CD4-positive, alpha-beta T cell treated with Interleukin-15 for 4 hours (primary cell): Measurements from ENCODE around the gene LDHB.
A peak's percentile ranks its signal among the peaks of the same experiment; 100 is the strongest.
"Not testable (repeated sequence)": the region's sequence is repeated elsewhere in the genome, so short reads cannot be mapped to it uniquely, and the experiment has no call there.

Experiments
- DNase-seq: peaks from one replicate; pipeline ENCODE4 v3.0.0-alpha.2; 2020; ENCODE audit warnings: low spot score

The LDHB gene

DNA sequence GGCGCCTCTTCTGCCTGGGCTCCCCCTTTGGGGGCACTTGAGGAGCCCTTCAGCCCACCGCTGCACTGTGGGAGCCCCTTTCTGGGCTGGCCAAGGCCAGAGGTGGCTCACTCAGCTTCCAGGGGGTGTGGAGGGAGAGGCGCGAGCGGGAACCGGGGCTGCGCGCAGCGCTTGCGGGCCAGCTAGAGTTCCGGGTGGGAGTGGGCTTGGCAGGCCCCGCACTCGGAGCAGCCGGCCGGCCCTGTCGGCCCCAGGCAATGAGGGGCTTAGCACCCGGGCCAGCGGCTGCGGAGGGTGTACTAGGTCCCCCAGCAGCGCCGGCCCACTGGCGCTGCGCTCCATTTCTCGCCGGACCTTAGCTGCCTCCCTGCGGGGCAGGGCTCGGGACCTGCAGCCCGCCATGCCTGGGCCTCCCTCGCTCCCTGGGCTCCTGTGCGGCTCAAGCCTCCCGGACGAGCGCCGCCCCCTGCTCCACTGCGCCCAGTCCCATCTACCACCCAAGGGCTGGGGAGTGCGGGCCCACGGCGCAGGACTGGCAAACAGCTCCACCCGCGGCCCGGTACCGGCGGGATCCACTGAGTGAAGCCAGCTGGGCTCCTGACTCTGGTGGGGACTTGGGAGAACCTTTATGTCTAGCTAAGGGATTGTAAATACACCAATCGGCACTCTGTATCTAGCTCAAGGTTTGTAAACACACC lies 3.9 kb upstream of the LDHB start:
- not testable (repeated sequence) for DNase-seq

DNA sequence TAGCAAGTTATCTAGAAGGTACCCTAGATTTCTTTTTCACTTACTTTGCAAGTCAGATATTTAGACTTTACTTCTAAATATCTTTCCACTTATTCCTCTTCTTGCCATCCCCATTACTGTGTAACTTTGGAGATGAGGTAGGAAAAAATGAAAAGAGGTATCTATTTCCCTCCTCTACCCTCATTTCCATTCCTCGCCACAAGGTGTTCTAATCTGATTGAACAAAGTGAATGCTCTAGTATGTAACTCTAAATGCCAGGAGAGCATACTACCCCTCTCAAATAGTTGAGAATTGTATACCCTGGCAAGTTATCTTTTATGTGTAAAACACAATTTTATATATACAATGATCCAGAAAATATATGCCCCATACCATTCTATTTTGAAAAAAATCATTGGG lies 1.7 kb upstream of the LDHB start:
- DNase-seq, result no peak

DNA sequence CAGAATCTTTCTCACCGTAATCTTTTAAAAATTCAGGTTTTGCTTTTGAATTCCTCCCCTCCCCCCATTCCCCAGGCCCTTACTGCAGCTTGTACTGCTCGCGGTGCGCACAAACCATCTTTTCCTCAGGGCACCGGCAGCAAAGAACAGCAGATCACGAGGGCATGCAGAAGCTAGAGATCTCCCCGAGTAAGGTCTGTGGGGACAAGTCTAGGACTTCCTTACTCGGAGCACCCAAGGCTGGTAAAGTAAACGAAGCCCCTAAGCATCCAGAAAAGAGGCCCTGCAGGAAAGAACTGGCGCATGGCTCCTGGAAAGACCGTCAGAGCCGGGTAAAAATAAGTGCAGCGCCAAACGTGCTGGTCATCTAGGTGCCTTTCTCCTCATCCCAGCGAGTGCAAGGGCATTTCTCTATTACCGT lies 727 bp downstream of the LDHB start:
- peak; percentile 37 for DNase-seq

DNA sequence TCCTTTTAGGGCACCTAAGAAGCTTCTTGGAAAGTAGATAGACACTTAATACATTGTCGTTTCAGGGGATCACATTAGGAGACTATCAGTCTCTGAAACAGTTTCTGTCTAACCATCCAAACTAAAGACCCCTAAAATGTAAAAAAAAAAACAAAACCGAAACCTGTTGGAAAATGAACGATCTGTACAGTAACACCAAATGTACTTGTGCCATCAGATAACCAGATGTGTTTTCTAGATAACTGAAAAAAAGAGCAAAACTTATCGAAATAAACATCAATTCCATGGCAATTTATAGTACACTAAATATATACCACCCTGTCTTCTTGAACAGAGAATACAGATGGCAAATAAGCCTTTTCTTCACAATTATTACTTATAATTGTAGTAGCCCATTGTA lies 2.1 kb downstream of the LDHB start:
- DNase-seq, result no peak

DNA sequence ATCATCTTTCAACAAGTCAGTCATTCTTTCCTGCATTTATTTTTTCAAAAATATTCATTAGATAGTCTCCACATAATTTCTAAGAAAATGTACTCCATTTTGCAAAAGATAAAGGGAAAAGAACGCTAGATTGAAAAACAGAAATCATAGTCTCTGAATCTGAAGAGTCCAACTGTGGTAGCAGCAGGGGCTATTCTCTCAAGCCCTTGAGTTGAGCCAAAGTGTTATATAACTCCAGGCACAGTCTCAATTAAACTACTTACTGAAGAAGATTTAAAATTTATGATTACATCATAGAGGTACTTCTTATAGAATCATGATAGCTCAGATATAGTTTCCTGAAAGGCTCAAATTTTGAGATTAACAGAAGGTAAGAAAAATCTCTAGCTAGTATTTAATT lies 5.8 kb downstream of the LDHB start:
- DNase-seq, result no peak

DNA sequence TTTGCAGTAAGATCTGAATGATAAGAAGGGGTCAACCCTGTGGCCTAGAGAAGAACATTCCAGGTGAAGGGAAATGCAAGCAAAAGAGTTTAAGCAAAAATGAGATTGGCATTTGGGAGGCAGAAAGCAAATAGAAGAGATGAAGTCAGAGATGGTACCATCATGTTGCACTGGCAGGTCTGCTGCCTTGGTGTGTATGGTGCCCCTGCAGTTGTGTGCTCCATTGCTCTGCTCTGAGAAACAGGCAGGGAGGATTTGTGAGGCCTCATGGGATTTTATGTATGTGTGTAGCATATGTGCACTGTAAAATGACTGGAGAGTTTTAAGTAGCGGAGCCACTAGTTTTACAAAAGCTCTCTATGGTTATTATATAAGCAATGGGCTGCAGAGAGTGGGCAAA lies 6.6 kb downstream of the LDHB start:
- no peak for DNase-seq

DNA sequence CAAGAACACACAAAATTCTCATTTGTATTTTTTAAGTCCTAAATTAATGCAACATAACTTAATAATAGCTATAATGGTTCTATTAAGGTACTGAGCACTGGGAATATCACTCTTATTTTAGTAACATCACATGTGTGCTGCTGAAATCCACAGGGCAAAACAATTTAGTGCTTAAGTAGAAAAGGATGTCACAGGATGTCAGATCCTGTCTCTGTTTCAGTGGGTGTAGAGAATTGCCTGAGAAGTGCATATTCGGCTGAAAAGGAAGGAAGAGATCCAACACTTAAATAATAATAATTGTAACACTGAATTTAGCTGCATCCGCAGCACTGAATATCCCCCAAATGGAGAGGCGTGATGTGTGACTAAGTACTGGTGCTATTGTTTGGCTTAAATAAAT lies 8.6 kb downstream of the LDHB start:
- no peak for DNase-seq

DNA sequence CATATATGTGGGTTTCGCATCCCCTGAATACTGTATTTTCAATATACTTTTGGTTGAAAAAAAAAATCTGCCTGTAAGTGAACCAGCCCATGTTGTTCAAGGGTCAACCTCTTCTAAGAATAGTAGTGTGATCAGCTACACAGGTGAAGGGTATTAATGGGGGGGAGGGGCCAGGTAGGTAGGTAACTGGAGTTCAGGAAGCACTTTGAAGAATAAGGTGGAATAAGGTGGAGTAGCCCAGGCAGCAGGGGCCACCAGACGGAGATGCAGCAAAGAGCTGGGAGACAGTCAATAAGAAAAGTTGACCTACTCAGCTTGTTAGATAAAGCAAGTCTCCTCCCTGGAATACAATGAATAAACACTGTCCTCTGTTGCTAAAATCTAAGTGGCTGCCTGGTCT lies 9.3 kb downstream of the LDHB start:
- DNase-seq, result no peak

DNA sequence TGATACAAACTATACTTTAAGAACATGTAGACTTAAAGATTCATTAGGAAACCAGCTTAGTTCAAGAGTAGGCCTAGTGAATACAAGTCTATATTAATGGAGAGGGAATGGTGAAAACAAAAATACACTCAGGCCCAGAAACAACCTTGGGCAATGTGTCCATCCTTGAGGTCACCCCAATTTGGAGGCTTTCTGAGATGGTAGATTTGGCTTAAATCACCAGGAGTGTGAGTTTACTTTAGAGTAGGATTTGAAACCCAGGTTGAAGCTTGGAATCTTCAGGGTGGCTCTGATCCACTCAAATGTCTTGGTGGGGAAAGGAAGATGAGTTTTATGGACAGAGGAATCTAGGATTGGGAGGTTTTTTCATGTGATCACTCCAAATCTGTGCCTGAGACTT lies 10.5 kb downstream of the LDHB start:
- no peak for DNase-seq

DNA sequence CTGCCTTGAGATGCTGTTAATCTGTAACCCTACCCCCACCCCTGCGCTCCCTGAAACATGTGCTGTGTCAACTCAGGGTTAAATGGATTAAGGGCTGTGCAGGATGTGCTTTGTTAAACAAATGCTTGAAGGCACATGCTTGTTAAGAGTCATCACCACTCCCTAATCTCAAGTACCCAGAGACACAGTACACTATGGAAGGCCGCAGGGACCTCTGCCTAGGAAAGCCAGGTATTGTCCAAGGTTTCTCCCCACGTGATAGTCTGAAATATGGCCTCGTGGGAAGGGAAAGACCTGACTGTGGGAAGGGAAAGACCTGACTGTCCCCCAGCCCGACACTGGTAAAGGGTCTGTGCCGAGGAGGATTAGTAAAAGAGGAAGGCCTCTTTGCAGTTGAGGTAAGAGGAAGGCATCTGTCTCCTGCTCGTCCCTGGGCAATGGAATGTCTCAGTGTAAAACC lies 12.6 kb downstream of the LDHB start:
- not testable (repeated sequence) for DNase-seq

DNA sequence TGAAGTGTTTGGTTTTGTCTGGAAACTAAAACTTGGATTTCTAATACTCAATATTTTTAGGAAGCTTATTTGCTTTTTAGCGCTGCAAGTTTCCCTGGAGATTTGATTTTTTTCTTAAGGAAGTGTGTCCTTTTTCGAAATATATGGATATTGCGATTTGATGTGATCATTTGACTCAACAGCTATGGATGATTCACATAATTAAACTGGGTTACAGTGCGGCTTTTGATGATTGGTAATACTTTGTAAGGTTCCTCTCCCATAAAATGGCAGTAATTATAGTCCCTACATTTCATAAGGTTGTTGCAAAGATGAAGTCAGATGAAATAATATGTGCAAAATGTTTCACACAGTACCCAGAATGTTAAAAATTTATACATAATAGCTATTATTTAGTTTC lies 13.1 kb downstream of the LDHB start:
- no peak for DNase-seq

DNA sequence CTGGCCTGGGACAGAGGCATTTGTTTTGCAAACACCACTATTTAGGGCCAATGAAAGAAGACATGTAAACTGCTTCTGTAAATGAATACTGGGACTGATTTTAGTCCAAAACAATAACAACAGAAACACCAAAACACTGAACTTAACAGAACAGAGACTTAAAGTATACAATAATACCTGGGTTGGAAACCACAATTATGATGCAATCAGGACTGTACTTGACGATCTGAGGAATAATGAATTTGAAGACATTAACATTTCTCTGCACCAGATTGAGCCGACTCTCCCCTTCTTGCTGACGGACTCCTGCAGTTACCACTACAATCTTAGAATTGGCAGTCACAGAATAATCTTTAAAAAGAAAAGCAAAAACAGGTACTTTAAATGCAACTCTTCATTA lies 13.9 kb downstream of the LDHB start:
- no peak for DNase-seq

DNA sequence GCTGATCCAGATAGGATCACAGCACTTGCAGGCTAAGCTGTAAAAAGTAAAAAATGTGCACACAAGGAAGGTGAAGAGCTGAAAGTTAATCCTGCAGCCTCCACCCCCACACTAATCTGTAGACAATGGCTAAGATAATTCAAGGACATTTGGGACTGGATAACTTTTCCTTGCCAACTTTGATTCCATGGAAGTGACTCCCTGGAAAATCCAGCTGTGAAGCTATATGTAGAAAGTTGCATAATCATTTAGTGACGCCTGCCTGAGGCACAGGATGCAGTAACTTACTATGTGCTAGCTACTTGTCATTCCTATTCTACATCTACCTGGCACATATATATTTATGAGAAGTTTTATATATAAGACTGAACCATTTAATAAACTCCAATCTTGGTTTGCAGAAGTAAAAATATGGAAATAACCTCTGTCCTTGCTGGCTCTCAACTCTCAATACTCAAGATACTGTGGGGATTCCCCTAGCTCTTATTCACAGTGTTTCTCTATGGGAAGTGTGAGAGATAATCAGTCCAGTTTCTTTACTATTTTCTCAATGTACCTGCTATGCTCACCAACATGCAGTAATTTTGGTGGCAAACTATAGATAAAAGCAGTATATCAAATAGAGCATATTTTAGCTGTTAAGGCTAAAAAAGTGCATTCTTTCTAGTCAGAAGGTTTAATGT lies 14.8 kb downstream of the LDHB start:
- no peak for DNase-seq

DNA sequence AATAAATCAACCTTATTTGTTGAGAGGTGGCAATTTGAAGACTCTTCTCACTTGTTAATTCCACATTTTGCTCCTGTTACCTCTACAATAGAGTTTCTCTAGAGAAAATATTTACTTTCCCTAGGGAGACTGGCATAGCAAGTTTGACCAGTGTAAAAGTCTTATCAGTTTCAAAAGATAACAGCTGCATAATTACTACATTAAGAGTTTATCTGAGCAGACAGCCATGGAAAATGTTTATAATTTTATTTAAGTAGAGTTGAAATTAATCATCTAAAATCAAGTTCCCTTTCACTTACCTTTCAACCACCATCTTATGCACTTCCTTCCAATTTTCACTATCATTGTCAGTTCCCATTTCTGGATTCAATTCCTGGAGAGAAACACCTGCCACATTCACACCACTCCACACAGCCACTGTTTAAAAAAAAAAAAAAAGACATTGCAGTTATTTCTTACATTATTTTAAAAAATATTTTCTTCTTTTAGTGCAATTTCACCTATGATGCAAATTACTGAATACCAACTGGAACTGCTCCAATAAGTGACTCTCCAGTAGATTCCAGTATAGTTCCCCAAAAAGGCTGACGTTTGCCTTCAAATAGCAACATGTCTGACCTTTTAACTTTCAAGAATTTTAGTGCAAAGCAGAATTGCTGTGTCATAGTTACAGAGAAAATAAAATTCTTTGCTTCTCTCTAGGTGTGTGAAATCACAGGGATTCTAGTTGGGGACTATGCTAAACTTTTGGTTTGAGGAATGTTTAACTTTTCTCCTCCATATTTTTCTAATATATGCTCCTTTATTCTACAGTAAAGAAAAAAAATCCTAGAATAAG lies 19.4 kb downstream of the LDHB start:
- DNase-seq, result no peak

DNA sequence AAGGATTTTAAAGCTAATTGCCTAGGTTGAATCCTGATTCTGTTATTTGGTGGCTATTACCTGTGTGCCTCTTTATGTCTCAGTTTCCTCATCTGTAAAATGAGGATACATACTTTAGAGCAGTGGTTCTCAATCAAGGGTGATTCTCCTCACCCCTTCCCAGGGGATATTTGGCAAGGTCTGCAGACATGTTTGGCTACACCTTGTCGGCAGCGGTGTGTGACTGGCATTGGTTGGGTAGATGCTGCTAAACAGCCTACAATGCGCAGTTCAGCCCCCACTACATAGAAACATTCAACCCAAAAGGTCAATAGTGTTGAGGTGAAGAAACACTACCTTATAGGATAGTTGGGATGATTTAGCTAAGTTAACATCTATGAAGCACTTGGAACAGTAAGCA lies 23.4 kb downstream of the LDHB start:
- DNase-seq, result no peak

DNA sequence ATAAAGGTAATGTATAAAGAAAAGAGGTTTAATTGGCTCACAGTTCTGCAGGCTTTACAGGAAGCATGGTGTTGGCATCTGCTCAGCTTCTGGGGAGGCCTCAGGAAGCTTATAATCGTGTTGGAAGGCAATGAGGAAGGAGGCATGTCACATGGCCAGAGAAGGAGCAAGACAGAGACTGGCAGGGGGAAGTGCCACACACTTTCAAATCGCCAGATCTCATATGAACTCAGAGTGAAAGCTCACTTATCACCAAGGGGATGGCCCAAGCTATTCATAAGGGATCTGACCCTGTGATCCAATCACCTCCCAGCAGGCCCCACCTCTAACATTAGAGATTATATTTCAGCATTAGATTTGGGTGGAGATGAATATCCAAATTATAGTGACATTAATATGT lies 26.3 kb downstream of the LDHB start:
- no peak for DNase-seq

DNA sequence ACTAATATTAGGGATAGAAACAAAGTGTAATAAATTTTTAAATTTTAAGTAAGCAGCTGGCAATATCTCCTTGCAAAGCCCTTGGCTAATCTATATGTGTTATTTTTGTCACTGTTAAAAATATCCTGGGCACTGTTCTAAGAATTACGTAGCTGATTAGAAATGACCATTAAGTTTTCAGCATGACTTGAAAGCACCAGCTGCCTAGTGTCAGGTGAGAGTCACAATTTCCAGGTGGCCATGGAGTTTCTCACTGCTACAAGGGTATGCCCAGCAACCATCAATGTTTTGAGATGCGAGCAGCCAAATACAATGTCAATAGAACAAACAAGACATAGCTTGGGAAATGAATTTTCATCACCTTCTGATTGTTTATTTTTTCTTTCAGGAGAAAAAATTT lies 29.7 kb downstream of the LDHB start:
- no peak for DNase-seq

DNA sequence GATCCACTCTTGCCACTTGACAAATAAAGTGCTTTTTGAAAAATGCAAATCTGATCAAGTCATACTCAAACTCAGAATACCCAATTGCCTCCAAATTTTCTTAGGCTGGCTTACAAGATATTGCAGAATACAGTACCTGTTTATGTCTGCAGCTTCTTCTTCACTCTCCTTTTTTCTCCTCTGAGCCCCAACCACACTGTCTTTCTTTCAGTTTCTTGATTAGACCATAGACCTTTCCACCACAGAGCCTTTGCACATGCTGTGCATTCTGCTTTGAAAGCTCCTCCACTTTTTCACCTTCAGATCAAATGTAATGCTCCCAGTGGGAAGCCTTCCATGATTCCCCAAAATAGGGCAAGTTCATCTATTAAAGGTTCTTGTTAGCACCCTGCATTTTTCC lies 39.1 kb downstream of the LDHB start:
- DNase-seq, result no peak

DNA sequence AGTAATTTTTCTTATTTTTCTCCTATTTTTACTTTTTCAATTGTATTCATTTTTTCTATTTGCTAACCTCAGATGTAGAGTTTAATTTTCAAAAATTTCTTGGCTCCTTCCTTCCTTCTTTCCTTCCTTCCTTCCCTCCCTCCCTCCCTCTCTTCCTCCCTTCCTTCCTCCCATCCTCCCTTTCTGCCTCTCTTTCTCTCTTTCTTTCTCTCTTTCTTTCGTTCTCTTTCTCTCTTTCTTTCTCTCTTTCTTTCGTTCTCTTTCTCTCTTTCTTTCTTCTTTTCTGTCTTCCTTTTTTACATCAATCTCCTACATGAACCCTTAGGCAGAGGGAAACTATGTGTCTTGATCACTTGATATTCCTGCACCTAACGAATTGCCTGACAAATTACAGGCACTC lies 40.6 kb downstream of the LDHB start:
- DNase-seq, result no peak

DNA sequence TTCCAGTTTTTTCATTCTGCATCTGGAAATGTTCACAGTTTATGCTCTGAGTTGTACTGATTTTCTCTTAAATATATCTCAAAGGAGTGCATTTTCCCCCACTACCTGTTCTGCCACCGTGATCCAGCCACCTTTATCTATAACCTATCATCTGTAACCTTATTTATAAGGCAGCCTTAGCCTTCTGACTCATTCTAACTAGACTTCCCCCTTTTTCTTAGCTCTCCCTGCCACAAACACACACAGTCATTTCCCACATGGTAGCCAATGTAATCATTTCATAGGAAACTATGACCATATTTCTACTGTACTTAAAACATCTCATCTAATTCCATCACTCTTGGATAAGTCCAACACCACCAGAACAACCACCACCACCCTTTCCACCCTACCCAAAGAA lies 42.2 kb downstream of the LDHB start:
- peak; percentile 54 for DNase-seq

DNA sequence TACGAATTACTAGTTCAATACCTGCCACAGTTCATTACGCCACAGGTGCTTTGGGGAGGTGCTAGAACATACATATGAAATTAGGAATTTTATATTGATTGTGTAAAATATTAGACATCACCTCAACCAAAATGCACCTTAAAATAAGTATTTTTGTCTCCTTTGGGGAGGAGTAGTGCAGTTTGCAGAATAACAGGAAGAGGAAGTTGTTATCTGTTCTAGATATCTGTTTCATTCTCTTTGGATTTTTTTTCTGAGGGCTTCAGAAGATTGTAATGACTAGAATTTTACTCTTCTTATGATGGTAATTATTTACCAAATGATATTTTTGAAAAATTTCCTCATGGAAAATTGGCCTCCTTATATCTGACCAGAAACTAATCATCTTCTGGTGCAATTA lies 43.1 kb downstream of the LDHB start:
- peak; percentile 33 for DNase-seq

DNA sequence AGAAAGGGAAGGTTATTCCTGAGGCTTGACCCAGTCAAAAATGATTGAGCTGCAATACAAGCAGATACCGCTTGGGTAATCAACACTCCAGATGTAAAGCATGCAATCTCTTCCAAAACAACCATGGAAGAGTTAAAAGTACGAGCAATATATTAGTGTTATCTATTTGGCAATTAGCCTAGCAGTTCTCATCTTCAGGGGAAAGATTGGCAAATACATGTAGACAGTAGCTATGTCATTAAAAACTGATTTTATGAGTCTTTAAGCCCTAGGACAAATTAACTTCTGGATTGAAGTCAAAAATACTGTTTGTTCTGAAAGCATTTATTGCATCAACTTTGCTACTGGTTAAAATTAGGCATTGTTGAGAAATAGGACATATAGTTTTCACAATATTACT lies 43.7 kb downstream of the LDHB start:
- DNase-seq, result no peak

DNA sequence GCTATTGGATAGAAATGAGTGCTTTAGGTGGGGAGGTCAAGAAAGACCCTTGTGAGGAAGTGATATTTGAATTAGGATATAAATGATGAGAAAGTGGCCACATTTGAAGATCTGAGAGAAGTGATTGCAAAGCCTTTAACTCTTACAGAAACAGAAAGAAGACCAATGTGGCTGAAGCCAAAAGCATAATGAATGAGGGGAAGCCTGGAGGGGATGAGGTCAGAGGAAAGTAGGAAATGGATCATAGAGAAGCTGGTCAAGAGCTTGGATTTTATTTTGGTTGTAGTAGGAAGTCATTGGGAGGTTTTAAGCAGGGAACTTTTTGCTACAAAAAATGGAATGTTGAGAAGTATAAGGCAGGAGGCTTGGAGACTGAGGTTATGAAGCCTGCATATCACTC lies 49.4 kb downstream of the LDHB start:
- DNase-seq, result no peak
